Heart left ventricle (tissue), 16 donors: Measurements from ENCODE around the gene PLXNA3. TPM values are rescaled to one million over a fixed set of nuclear protein-coding genes. Genes with fewer than 3 reads are reported as not detected.
A peak's percentile ranks its signal among the peaks of the same experiment; 100 is the strongest.

ENCODE experiments used
- ATAC-seq, 4 donors: fragments of 200-7000 bp; cut with Tn5 transposase; one replicate each; pipeline ENCODE4 v1.9.1; 2020 to 2022; ENCODE audit warnings: moderate library complexity in 4 of 4, mild to moderate bottlenecking in 3 of 4, moderate number of reproducible peaks in 1 of 4
- DNase-seq, 5 donors: peaks; one replicate each; pipeline ENCODE4 v3.0.0-alpha.2; 2020
- H3K27ac ChIP-seq, 12 donors: fragments of 200-600 bp; sonication (generic) in 4 of 12; one replicate each; pipeline versions ENCODE4 v1.5.0 to v1.8.0; 2016 to 2022; ENCODE audit warnings: mild to moderate bottlenecking in 2 of 12
- H3K27me3 ChIP-seq, 9 donors: fragments of 200-600 bp; sonication (generic) in 2 of 9; one replicate each; pipeline versions ENCODE4 v1.5.1 to v1.8.0; 2016 to 2022; ENCODE audit warnings: mild to moderate bottlenecking in 3 of 9
- H3K36me3 ChIP-seq, 9 donors: fragments of 200-600 bp; sonication (generic) in 2 of 9; one replicate each; pipeline versions ENCODE4 v1.5.0 to v1.8.0; 2018 to 2022; ENCODE audit warnings: mild to moderate bottlenecking in 2 of 9
- H3K4me1 ChIP-seq, 12 donors: fragments of 200-600 bp; sonication (generic) in 4 of 12; one replicate each; pipeline versions ENCODE4 v1.5.0 to v1.8.0; 2016 to 2022; ENCODE audit warnings: mild to moderate bottlenecking in 3 of 12
- H3K4me3 ChIP-seq, 12 donors: fragments of 200-600 bp; sonication (generic) in 4 of 12; one replicate each; pipeline versions ENCODE4 v1.5.0 to v1.8.0; 2017 to 2022; ENCODE audit warnings: mild to moderate bottlenecking in 9 of 12, moderate library complexity in 4 of 12
- H3K9me3 ChIP-seq, 12 donors: fragments of 200-600 bp; sonication (generic) in 4 of 12; one replicate each; pipeline versions ENCODE4 v1.5.0 to v1.8.0; 2016 to 2022; ENCODE audit warnings: mild to moderate bottlenecking in 1 of 12
- POLR2A ChIP-seq, 2 donors: fragments of 450-650 bp; IDR thresholded peaks; one replicate each; pipeline ENCODE4 v1.6.1; 2017; ENCODE audit warnings: antibody characterized with exemption in 2 of 2, mild to moderate bottlenecking in 2 of 2, moderate library complexity in 2 of 2
- WGBS, 4 donors: extraction: QIAGEN DNeasy Blood & Tissue Kit in 2 of 4; methylation state at CpG; one replicate each; pipeline versions ENCODE4 v1.1.5 to v1.1.7; 2013 to 2018; 5-methylcytosine and 5-hydroxymethylcytosine counted together
- intact Hi-C, 10 donors: fragments of 100-400 bp; cut with DNase I; formaldehyde crosslinking; loops; one replicate each; pipeline versions ENCODE4 v1.11.1 to v1.14.2; 2022
- polyA plus RNA-seq, 2 donors: library from polyadenylated mRNA; stranded (reverse); fragments of 200-250 nt; gene quantifications; one replicate each; pipeline ENCODE4 v1.2.3, GENCODE V29; 2013
- total RNA-seq, 9 donors: library from RNA; depleted of rRNA in 2 of 9; stranded (reverse); fragments of >200 nt in 2 of 9; fragmentation: NEBNext Ultra II Directional in 3 of 9; extraction: Animal tissue kit (Norgen Biotek cat#: 25700) in 3 of 9; gene quantifications; one replicate each; pipeline versions ENCODE4 v1.1.0 to v1.2.4, GENCODE V29; 2016 to 2023
- TF ChIP-seq, protein P1 (sequence below), 12 donors: fragments of 200-600 bp; sonication (generic) in 4 of 12; IDR thresholded peaks; one replicate each; pipeline versions ENCODE4 v1.5.0 to v1.8.0; 2018 to 2022; ENCODE audit warnings: antibody characterized with exemption in 12 of 12, mild to moderate bottlenecking in 5 of 12
- donor health status: ischemic (EF 13 %, LVEDD 7.1; RV severe dilation, severe dysfunction).
- donor health status: healthy with polysubstance abuse.
- donor health status: DM: no; HTN: yes; CAD: no.
- donor health status: DM: no; HTN: no; CAD: no.
- donor health status: ischemic (EF 25% LVEDD 6.9; RV normal size, moderate dysfunction).
- donor health status: ischemic (EF 25% LVEDD 5.7; RV mildly dilated, moderate dysfunction).
- donor health status: healthy.
- donor health status: DM: yes; HTN: yes; CAD: no.
- donor health status: ischemic (EF 35%, LVEDD 5.7; RV mildly dilated, moderate dysfunction).
- donor health status: nonischemic (EF 11% LVEDD 7.7; RV severe dilation, severe dysfunction).
- donor health status: DM: yes; HTN: yes; CAD: no.
- donor health status: PGD.
- donor health status: ischemic (EF 29% LVEDD 5.4; RV normal size, mild dysfunction).
- donor health status: nonischemic (EF 23%, LVEDD 6.1; RV moderate dilation, normal function).

The PLXNA3 gene
- total and polyA plus RNA-seq, 11 donors = 4.7 to 46.6 (median 12.6) TPM

DNA sequence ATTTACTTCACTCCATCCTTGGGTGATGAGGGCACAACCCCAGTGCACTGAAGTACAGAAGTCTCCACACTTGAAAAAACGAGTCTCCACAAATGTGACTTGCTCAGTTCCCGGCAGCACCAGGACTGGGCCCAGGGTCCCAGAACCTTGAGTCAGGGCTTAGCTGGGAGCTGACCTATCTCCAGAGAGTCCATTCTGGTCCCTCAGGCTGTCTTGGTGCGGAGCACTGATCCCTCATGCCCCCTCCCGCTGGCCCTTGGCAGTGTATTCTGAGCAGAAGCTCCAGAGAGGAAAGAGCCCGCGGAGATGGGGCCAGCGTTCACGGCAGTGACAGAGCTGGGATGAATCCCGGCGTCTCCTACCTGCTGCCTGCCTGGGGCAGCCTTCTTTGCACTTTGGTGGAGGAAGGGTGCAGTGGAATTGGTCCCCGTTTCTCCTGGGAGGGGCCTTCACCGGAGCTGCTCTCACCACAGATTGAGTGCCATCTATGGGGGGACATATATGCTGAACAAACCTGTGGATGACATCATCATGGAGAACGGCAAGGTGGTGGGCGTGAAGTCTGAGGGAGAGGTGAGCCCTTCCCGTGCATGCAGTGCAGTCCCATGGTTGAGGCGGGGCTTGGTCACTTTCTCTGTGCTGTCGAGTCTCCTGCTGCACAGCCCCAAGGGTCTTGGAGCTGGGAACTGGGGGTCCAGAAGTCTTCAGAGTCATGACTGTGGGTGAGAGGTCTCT lies 17.3 kb upstream of the PLXNA3 start:
- TF ChIP-seq, protein P1, sequence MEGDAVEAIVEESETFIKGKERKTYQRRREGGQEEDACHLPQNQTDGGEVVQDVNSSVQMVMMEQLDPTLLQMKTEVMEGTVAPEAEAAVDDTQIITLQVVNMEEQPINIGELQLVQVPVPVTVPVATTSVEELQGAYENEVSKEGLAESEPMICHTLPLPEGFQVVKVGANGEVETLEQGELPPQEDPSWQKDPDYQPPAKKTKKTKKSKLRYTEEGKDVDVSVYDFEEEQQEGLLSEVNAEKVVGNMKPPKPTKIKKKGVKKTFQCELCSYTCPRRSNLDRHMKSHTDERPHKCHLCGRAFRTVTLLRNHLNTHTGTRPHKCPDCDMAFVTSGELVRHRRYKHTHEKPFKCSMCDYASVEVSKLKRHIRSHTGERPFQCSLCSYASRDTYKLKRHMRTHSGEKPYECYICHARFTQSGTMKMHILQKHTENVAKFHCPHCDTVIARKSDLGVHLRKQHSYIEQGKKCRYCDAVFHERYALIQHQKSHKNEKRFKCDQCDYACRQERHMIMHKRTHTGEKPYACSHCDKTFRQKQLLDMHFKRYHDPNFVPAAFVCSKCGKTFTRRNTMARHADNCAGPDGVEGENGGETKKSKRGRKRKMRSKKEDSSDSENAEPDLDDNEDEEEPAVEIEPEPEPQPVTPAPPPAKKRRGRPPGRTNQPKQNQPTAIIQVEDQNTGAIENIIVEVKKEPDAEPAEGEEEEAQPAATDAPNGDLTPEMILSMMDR (IDR thresholded peaks at IDR 0.05) = no peak
- no peak for TF ChIP-seq POLR2A (IDR thresholded peaks at IDR 0.05)
- no peak overlapping the region for H3K27ac ChIP-seq
- peaks cover 0 to 31% (median 16%) of the 10 kb centered on the region in 12 donors for H3K4me1 ChIP-seq
- intact Hi-C loops = loop anchor here in 1 of 10 donors (5.0 kb wide), 1 partner anchor 42 kb away; no protein-coding TSS in a partner anchor
- 80 to 84% (median 82%) methylated on average over 15 to 17 of the region's 17 CpGs for WGBS, 4 donors
- H3K4me3 ChIP-seq = no peak overlapping the region
- H3K9me3 ChIP-seq = no peaks in the 10 kb centered on the region
- no peaks in the 10 kb centered on the region for H3K27me3 ChIP-seq
- ATAC-seq = no peak
- no peak for DNase-seq
- peaks cover 0 to 35% (median 28%) of the 10 kb centered on the region in 9 donors for H3K36me3 ChIP-seq

GRCh38 chrX:154441564-154441963 lies 16.5 kb upstream of the PLXNA3 start:
- H3K4me3 ChIP-seq = no peak overlapping the region
- H3K27ac ChIP-seq = no peak overlapping the region
- ATAC-seq (no peak), DNase-seq (no peak)
- peaks cover 0 to 35% (median 28%) of the 10 kb centered on the region in 9 donors for H3K36me3 ChIP-seq
- intact Hi-C loops = loop anchor here in 1 of 10 donors (5.0 kb wide), 1 partner anchor 41 kb away; no protein-coding TSS in a partner anchor
- 88 to 95% (median 88%) methylated on average over 11 of the region's 11 CpGs for WGBS, 4 donors
- no peaks in the 10 kb centered on the region for H3K9me3 ChIP-seq
- H3K4me1 ChIP-seq = peaks cover 0 to 28% (median 15%) of the 10 kb centered on the region in 12 donors
- H3K27me3 ChIP-seq = no peaks in the 10 kb centered on the region
- TF ChIP-seq POLR2A (IDR thresholded peaks at IDR 0.05) = no peak
- TF ChIP-seq, protein P1 (IDR thresholded peaks at IDR 0.05) = no peak

DNA sequence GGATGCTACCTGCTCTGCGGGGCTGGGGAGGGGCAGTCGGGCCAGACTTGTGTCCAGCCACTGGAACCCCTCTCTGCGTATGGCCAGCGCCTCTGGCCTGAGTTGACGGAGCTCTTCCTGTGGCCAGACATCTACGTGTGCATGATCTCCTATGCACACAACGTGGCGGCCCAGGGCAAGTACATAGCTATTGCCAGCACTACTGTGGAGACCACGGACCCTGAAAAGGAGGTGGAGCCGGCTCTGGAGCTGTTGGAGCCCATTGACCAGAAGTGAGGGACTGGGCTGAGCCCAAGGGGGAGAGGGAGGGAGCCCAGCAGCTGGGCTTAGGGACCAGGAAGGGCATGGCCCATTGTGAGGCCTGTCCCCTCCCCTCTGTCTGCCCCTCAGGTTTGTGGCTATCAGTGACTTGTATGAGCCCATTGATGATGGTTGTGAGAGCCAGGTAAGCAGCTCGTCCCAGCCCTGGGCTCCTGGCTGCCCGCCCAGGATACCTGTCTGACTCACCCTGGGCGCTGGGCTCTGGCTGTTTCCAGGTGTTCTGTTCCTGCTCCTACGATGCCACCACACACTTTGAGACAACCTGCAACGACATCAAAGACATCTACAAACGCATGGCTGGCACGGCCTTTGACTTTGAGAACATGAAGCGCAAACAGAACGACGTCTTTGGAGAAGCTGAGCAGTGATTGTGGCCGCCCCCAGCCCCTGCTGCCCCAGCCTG lies 15.9 kb upstream of the PLXNA3 start:
- H3K36me3 ChIP-seq = peaks cover 0 to 38% (median 28%) of the 10 kb centered on the region in 9 donors
- TF ChIP-seq, protein P1 (IDR thresholded peaks at IDR 0.05) = no peak
- no peak for TF ChIP-seq POLR2A (IDR thresholded peaks at IDR 0.05)
- H3K4me1 ChIP-seq = peaks cover 0 to 28% (median 15%) of the 10 kb centered on the region in 12 donors
- intact Hi-C loops = loop anchor here in 1 of 10 donors (5.0 kb wide), 1 partner anchor 40 kb away; no protein-coding TSS in a partner anchor
- WGBS, 4 donors = 78 to 89% (median 84%) methylated on average over 19 to 21 of the region's 21 CpGs
- no peak for ATAC-seq
- no peak for DNase-seq
- no peak overlapping the region for H3K4me3 ChIP-seq
- H3K9me3 ChIP-seq = no peaks in the 10 kb centered on the region
- H3K27ac ChIP-seq = no peak overlapping the region
- no peaks in the 10 kb centered on the region for H3K27me3 ChIP-seq

- TF ChIP-seq, protein P1 (IDR thresholded peaks at IDR 0.05) = no peak
- no peak for TF ChIP-seq POLR2A (IDR thresholded peaks at IDR 0.05)
- H3K36me3 ChIP-seq = peaks cover 0 to 48% (median 31%) of the 10 kb centered on the region in 9 donors
These were observed 14.6 kb upstream of the PLXNA3 start for GRCh38 chrX:154443479-154443910.

More at GRCh38 chrX:154443479-154443910, 14.6 kb upstream of the PLXNA3 start:
- ATAC-seq = peak in 3 of 4 donors; percentile 5 to 27 (median 14)
- H3K4me1 ChIP-seq = peaks cover 0 to 20% (median 10%) of the 10 kb centered on the region in 12 donors
- no peak for DNase-seq
- H3K4me3 ChIP-seq = peak overlapping the region in 11 of 12 donors; percentile 39 to 84 (median 66)
- no peaks in the 10 kb centered on the region for H3K27me3 ChIP-seq
- H3K27ac ChIP-seq = peak overlapping the region in 11 of 12 donors; percentile 67 to 91 (median 78)
- intact Hi-C loops = loop anchor here in 1 of 10 donors (5.0 kb wide), 1 partner anchor 39 kb away; no protein-coding TSS in a partner anchor
- no peaks in the 10 kb centered on the region for H3K9me3 ChIP-seq
- WGBS, 4 donors = 9 to 43% (median 26%) methylated on average over 10 of the region's 10 CpGs
